ENCODE results near the gene MUC5B.

The MUC5B gene

GRCh38 chr11:1220941-1221721, 1.7 kb upstream of the MUC5B start:
- DNase-seq: no peak

- DNase-seq: no peak
These were observed 986 bp upstream of the MUC5B start for GRCh38 chr11:1221848-1222311.

- no peak for DNase-seq
These were observed 662 bp downstream of the MUC5B start for GRCh38 chr11:1223346-1224110.

GRCh38 chr11:1224111-1224490, 1.2 kb downstream of the MUC5B start:
- no peak for DNase-seq

- DNase-seq: no peak
These were observed 1.9 kb downstream of the MUC5B start for GRCh38 chr11:1224491-1225385.

GRCh38 chr11:1225386-1226225, 2.7 kb downstream of the MUC5B start:
- no peak for DNase-seq

GRCh38 chr11:1226226-1226985, 3.5 kb downstream of the MUC5B start:
- DNase-seq: no peak

- no peak for DNase-seq
These were observed 4.2 kb downstream of the MUC5B start for GRCh38 chr11:1226986-1227550.

- DNase-seq: no peak
These were observed 4.8 kb downstream of the MUC5B start for GRCh38 chr11:1227551-1228100.

GRCh38 chr11:1228101-1228821, 5.4 kb downstream of the MUC5B start:
- no peak for DNase-seq

GRCh38 chr11:1228921-1229451, 6.1 kb downstream of the MUC5B start:
- no peak for DNase-seq

- no peak for DNase-seq
These were observed 6.7 kb downstream of the MUC5B start for GRCh38 chr11:1229471-1230120.

- no peak for DNase-seq
These were observed 7.2 kb downstream of the MUC5B start for GRCh38 chr11:1230121-1230455.

- no peak for DNase-seq
These were observed 7.9 kb downstream of the MUC5B start for GRCh38 chr11:1230456-1231395.

- peak; percentile 19 for DNase-seq
These were observed 8.6 kb downstream of the MUC5B start for GRCh38 chr11:1231396-1232020.

- no peak for DNase-seq
These were observed 9.4 kb downstream of the MUC5B start for GRCh38 chr11:1232021-1232882.

GRCh38 chr11:1232883-1233321, 10.0 kb downstream of the MUC5B start:
- no peak for DNase-seq

Data from NCI-H510A (cell line).